Measurements from ENCODE around the gene ACOT11. TPM values are rescaled to one million over a fixed set of nuclear protein-coding genes. Genes with fewer than 3 reads are reported as not detected.

ACOT11 gene
- total and polyA plus RNA-seq, 2 of the 13 experiments (the other 11 are each of a cell fraction or from before 2014, with no cell fraction given), result 2.6 to 3.3 TPM

GRCh38 chr1:54579337-54579781 lies 31.3 kb downstream of the ACOT11 start (continued):
- 0 out of 2 replicates have a peak, but pooled peaks have one; percentile 30 for TF ChIP-seq HNF4G (IDR thresholded peaks at IDR 0.05; ENCODE audit: borderline replicate concordance, low read depth, low read length)
- TF ChIP-seq HNF4G (CRISPR knock-in tag; IDR thresholded peaks at IDR 0.05; ENCODE audit: borderline replicate concordance, low read depth), result no peak
- TF ChIP-seq MTA1 (CRISPR knock-in tag; IDR thresholded peaks at IDR 0.05; ENCODE audit: borderline replicate concordance), result no peak; the same call in 1 of the 2 replicates
- 0 out of 2 replicates have a peak, but pooled peaks have one; percentile 12 for TF ChIP-seq TCF7 (IDR thresholded peaks at IDR 0.05; ENCODE audit: low read depth)
- peak; percentile 59 for TF ChIP-seq HNF4A (CRISPR knock-in tag; IDR thresholded peaks at IDR 0.05)
- TF ChIP-seq PHF21A (CRISPR knock-in tag; IDR thresholded peaks at IDR 0.05), result peak; percentile 82
- TF ChIP-seq RELA (CRISPR knock-in tag; IDR thresholded peaks at IDR 0.05), result no peak
- TF ChIP-seq PITX1 (CRISPR knock-in tag; IDR thresholded peaks at IDR 0.05), result peak; percentile 47; the same call in 1 of the 2 replicates
- TF ChIP-seq PHF8 (CRISPR knock-in tag; IDR thresholded peaks at IDR 0.05), result 0 out of 2 replicates have a peak, but pooled peaks have one; percentile 25
- TF ChIP-seq HNF1A (IDR thresholded peaks at IDR 0.05; ENCODE audit: low read depth), result no peak
- peak; percentile 39; the same call in 1 of the 2 replicates for TF ChIP-seq HNF1A (CRISPR knock-in tag; IDR thresholded peaks at IDR 0.05; ENCODE audit: borderline replicate concordance)
- peak; percentile 26 for TF ChIP-seq ZEB1 (IDR thresholded peaks at IDR 0.05; ENCODE audit: insufficient replicate concordance, low read depth)
- TF ChIP-seq RFXAP (CRISPR knock-in tag; IDR thresholded peaks at IDR 0.05; ENCODE audit: borderline replicate concordance), result 0 out of 2 replicates have a peak, but pooled peaks have one; percentile 45
- no peak for TF ChIP-seq MBNL3 (CRISPR knock-in tag; conservative IDR thresholded peaks at IDR 0.05)
- peak; percentile 29; the same call in 1 of the 2 replicates for TF ChIP-seq NFKB2 (CRISPR knock-in tag; IDR thresholded peaks at IDR 0.05; ENCODE audit: borderline replicate concordance)
- peak; percentile 49; the same call in 1 of the 2 replicates for TF ChIP-seq ZFX (CRISPR knock-in tag; IDR thresholded peaks at IDR 0.05; ENCODE audit: low read depth)
- TF ChIP-seq ISL2 (CRISPR knock-in tag; IDR thresholded peaks at IDR 0.05), result peak; percentile 36; the same call in 1 of the 2 replicates
- peak; percentile 38; the same call in 1 of the 2 replicates for TF ChIP-seq ZMYM3 (CRISPR knock-in tag; IDR thresholded peaks at IDR 0.05)
- TF ChIP-seq KDM5B (CRISPR knock-in tag; IDR thresholded peaks at IDR 0.05; ENCODE audit: borderline replicate concordance), result no peak
- 0 out of 2 replicates have a peak, but pooled peaks have one; percentile 20 for TF ChIP-seq RXRA (CRISPR knock-in tag; IDR thresholded peaks at IDR 0.05)
- no peak for TF ChIP-seq NR2F2 (IDR thresholded peaks at IDR 0.05; ENCODE audit: borderline replicate concordance, low read depth)
- TF ChIP-seq ZNF235 (CRISPR knock-in tag; IDR thresholded peaks at IDR 0.05; ENCODE audit: borderline replicate concordance), result no peak
- peak; percentile 41; the same call in 1 of the 2 replicates for TF ChIP-seq ZNF292 (CRISPR knock-in tag; IDR thresholded peaks at IDR 0.05; ENCODE audit: borderline replicate concordance, low read depth)
- TF ChIP-seq SUZ12 (IDR thresholded peaks at IDR 0.05; ENCODE audit: low read depth, low read length), result no peak
- peak; percentile 19; the same call in 1 of the 2 replicates for TF ChIP-seq DPF2 (CRISPR knock-in tag; IDR thresholded peaks at IDR 0.05; ENCODE audit: borderline replicate concordance, low read depth)
- peak; percentile 48; the same call in 1 of the 2 replicates for TF ChIP-seq GATAD2A (CRISPR knock-in tag; IDR thresholded peaks at IDR 0.05)
- TF ChIP-seq BHLHE40 (IDR thresholded peaks at IDR 0.05; ENCODE audit: low read length), result 0 out of 2 replicates have a peak, but pooled peaks have one; percentile 35
- no peak for TF ChIP-seq LCORL (IDR thresholded peaks at IDR 0.05)
- peak; percentile 24; the same call in 1 of the 2 replicates for TF ChIP-seq LCORL (CRISPR knock-in tag; IDR thresholded peaks at IDR 0.05)

All from HepG2 (cell line).